SK-N-SH (cell line): Measurements from ENCODE around the gene LSM14B. TPM values are rescaled to one million over a fixed set of nuclear protein-coding genes. Genes with fewer than 3 reads are reported as not detected.
"Not testable (repeated sequence)": the region's sequence is repeated elsewhere in the genome, so short reads cannot be mapped to it uniquely, and the experiment has no call there.

Experiments
- CTCF ChIA-PET: fragments of 300-600, 350-600 bp; formaldehyde crosslinking; extraction: SDS; loops from one replicate; lab custom pipeline; 2021; lab: Yijun Ruan, JAX
- POLR2A ChIA-PET: fragments of 350-600 bp; sonication (Branson Sonifier 250); formaldehyde crosslinking; extraction: SDS; loops from one replicate; lab custom pipeline; 2020; ENCODE audit warnings: antibody characterized with exemption, inconsistent platforms; lab: Yijun Ruan, JAX
- DNase-seq: peaks from one replicate; pipeline ENCODE4 v3.0.0; 2012
- H2AFZ ChIP-seq: fragments of 200-600 bp; sonication (generic); 2 replicates; pipeline ENCODE4 v1.8.1; 2016; ENCODE audit warnings: antibody characterized with exemption, mild to moderate bottlenecking, low read depth
- H3F3A ChIP-seq: fragments of 200-600 bp; sonication (generic); replicated peaks from 2 replicates; pipeline ENCODE3; 2016; ENCODE audit warnings: antibody characterized with exemption, mild to moderate bottlenecking; ENCODE audit not compliant: insufficient read depth
- H3K27ac ChIP-seq, 2 experiments: fragments of 200-500 bp in 1 of 2; fragments of 200-600 bp in 1 of 2; sonication (Bioruptor generic) in 1 of 2; sonication (generic), shearing (Covaris generic) in 1 of 2; 2 replicates each; pipeline versions ENCODE4 v1.5.1 to v1.6.1; 2014 to 2016; ENCODE audit warnings: low read depth in 2 of 2, inconsistent platforms in 1 of 2, low read length in 1 of 2, mild to moderate bottlenecking in 1 of 2, mixed read lengths in 1 of 2
- H3K27me3 ChIP-seq: fragments of 200-600 bp; sonication (generic), shearing (Covaris generic); 2 replicates; pipeline ENCODE4 v1.6.1; 2016; ENCODE audit warnings: mixed run types; ENCODE audit not compliant: insufficient read depth
- H3K36me3 ChIP-seq, 2 experiments: fragments of 200-500 bp in 1 of 2; fragments of 200-600 bp in 1 of 2; sonication (Bioruptor generic) in 1 of 2; sonication (generic) in 1 of 2; replicated peaks in 1 of 2; 2 replicates each; pipeline versions ENCODE3 to v1.5.1; 2014 to 2016; ENCODE audit warnings: low read length in 1 of 2, mild to moderate bottlenecking in 1 of 2; ENCODE audit not compliant: insufficient read depth in 2 of 2, control insufficient read depth in 1 of 2
- H3K4me1 ChIP-seq, 2 experiments: fragments of 200-500 bp in 1 of 2; fragments of 200-600 bp in 1 of 2; sonication (Bioruptor generic) in 1 of 2; sonication (generic), shearing (Covaris generic) in 1 of 2; 2 replicates each; pipeline versions ENCODE4 v1.5.1 to v1.6.1; 2014 to 2016; ENCODE audit warnings: low read depth in 1 of 2, low read length in 1 of 2, mixed run types in 1 of 2; ENCODE audit not compliant: insufficient read depth in 2 of 2, control insufficient read depth in 1 of 2
- H3K4me2 ChIP-seq: fragments of 200-600 bp; sonication (generic), shearing (Covaris generic); 2 replicates; pipeline ENCODE4 v1.6.1; 2017; ENCODE audit warnings: mixed run types
- H3K4me3 ChIP-seq, 2 experiments: fragments of 200-500 bp in 1 of 2; fragments of 200-600 bp in 1 of 2; sonication (Bioruptor generic) in 1 of 2; sonication (generic), shearing (Covaris generic) in 1 of 2; 2 replicates each; pipeline versions ENCODE4 v1.5.1 to v1.8.1; 2014 to 2016; ENCODE audit warnings: low read depth in 2 of 2, inconsistent platforms in 1 of 2, low read length in 1 of 2, mild to moderate bottlenecking in 1 of 2, mixed read lengths in 1 of 2, moderate library complexity in 1 of 2
- H3K79me2 ChIP-seq: fragments of 200-600 bp; sonication (generic); 2 replicates; pipeline ENCODE4 v1.8.1; 2017; ENCODE audit warnings: mild to moderate bottlenecking; ENCODE audit not compliant: insufficient read depth
- H3K9ac ChIP-seq: fragments of 200-600 bp; sonication (generic); 2 replicates; pipeline ENCODE4 v1.6.1; 2017; ENCODE audit warnings: mixed run types
- H3K9me2 ChIP-seq: fragments of 200-600 bp; sonication (generic); 2 replicates; pipeline ENCODE4 v1.6.1; 2017; ENCODE audit warnings: mixed run types
- H3K9me3 ChIP-seq: fragments of 200-600 bp; sonication (generic); 2 replicates; pipeline ENCODE4 v1.6.1; 2017; ENCODE audit warnings: mixed run types, mild to moderate bottlenecking, moderate library complexity
- H4K20me1 ChIP-seq: fragments of 200-600 bp; sonication (generic); 2 replicates; pipeline ENCODE4 v1.6.1; 2017; ENCODE audit warnings: mild to moderate bottlenecking, mixed run types; ENCODE audit not compliant: insufficient read depth
- FOXJ3 ChIP-seq: sonication (generic); formaldehyde crosslinking; IDR thresholded peaks from 2 replicates; pipeline ENCODE4 v1.5.1; 2020; ENCODE audit warnings: mild to moderate bottlenecking, missing genetic modification reagents
- FOXM1 ChIP-seq: IDR thresholded peaks from 2 replicates; pipeline ENCODE4 v1.4.0; 2012; ENCODE audit warnings: low read depth, mild to moderate bottlenecking
- GABPA ChIP-seq: IDR thresholded peaks from 2 replicates; pipeline ENCODE4 v1.4.0; 2012; ENCODE audit warnings: low read depth, mild to moderate bottlenecking
- IRF3 ChIP-seq: fragments of 150-350 bp; IDR thresholded peaks from 2 replicates; pipeline ENCODE4 v1.6.1; 2016; ENCODE audit warnings: mild to moderate bottlenecking, low read depth, low read length
- MEF2A ChIP-seq: IDR thresholded peaks from 2 replicates; pipeline ENCODE4 v1.4.0; 2012; ENCODE audit warnings: low read depth, borderline replicate concordance
- NFIC ChIP-seq: IDR thresholded peaks from 2 replicates; pipeline ENCODE4 v1.4.0; 2012; ENCODE audit warnings: borderline replicate concordance
- NRF1 ChIP-seq: IDR thresholded peaks from 2 replicates; pipeline ENCODE4 v1.6.1; 2012; ENCODE audit warnings: low read depth, mild to moderate bottlenecking, low read length
- PBX3 ChIP-seq: IDR thresholded peaks from 2 replicates; pipeline ENCODE4; 2012
- RAD21 ChIP-seq: IDR thresholded peaks from 2 replicates; pipeline ENCODE4 v1.6.1; 2012; ENCODE audit warnings: mild to moderate bottlenecking, low read length
- RCOR1 ChIP-seq: fragments of 150-350 bp; IDR thresholded peaks from 2 replicates; pipeline ENCODE4 v1.6.1; 2017; ENCODE audit warnings: antibody characterized with exemption, low read length
- RFX5 ChIP-seq: IDR thresholded peaks from 2 replicates; pipeline ENCODE4 v1.6.1; 2012; ENCODE audit warnings: mild to moderate bottlenecking, improper control_type of control experiment, low read length
- RXRA ChIP-seq: IDR thresholded peaks from 2 replicates; pipeline ENCODE4 v1.4.0; 2012; ENCODE audit warnings: low read depth, mild to moderate bottlenecking, borderline replicate concordance
- SIN3A ChIP-seq: IDR thresholded peaks from 2 replicates; pipeline ENCODE4 v1.6.1; 2012; ENCODE audit warnings: low read depth, mild to moderate bottlenecking, low read length, moderate library complexity, borderline replicate concordance
- SMC3 ChIP-seq: IDR thresholded peaks from 2 replicates; pipeline ENCODE4 v1.6.1; 2012; ENCODE audit warnings: low read depth, low read length, improper control_type of control experiment
- TAF1 ChIP-seq: IDR thresholded peaks from 2 replicates; pipeline ENCODE4 v1.6.1; 2012; ENCODE audit warnings: low read depth, mild to moderate bottlenecking, low read length, moderate library complexity, borderline replicate concordance
- TEAD4 ChIP-seq: IDR thresholded peaks from 2 replicates; pipeline ENCODE4 v1.4.0; 2012; ENCODE audit warnings: mild to moderate bottlenecking, borderline replicate concordance; ENCODE audit not compliant: insufficient read depth
- YY1 ChIP-seq: IDR thresholded peaks from 2 replicates; pipeline ENCODE4 v1.4.0; 2012; ENCODE audit warnings: low read depth, mild to moderate bottlenecking
- ZBTB33 ChIP-seq: IDR thresholded peaks from 2 replicates; pipeline ENCODE4 v1.4.0; 2012; ENCODE audit warnings: low read depth, borderline replicate concordance
- WGBS: methylation state at CpG from one replicate; pipeline ENCODE4 v1.1.6; 2017; ENCODE audit warnings: low lambda C conversion rate; 5-methylcytosine and 5-hydroxymethylcytosine counted together
- polyA plus RNA-seq, 3 experiments: library from polyadenylated mRNA; depleted of rRNA; stranded (reverse); fragments of >200 nt; gene quantifications; 2 replicates each; pipeline ENCODE4 v1.2.3, GENCODE V29; 2012

Gene LSM14B
- polyA plus RNA-seq, 1 of the 3 experiments (the other 2 are of a cell fraction): 64.6 TPM

- H4K20me1 ChIP-seq, CTCF ChIA-PET, H3K27ac ChIP-seq, H3K9me3 ChIP-seq, H3K79me2 ChIP-seq, H3K9me2 ChIP-seq, H3K9ac ChIP-seq, H3K4me2 ChIP-seq, H3K36me3 ChIP-seq, H2AFZ ChIP-seq, H3K4me1 ChIP-seq, H3K4me3 ChIP-seq, POLR2A ChIA-PET, DNase-seq, H3K27me3 ChIP-seq, H3F3A ChIP-seq: not testable (repeated sequence)
- 59% methylated on average over 9 of the region's 9 CpGs for WGBS
Measured at GRCh38 chr20:62084224-62084623, 38.1 kb upstream of the LSM14B start.

GRCh38 chr20:62085206-62085605 is 37.1 kb upstream of the LSM14B start:
- POLR2A ChIA-PET: no interaction called here
- Histone ChIP-seq H3K36me3 (no peaks in the 10 kb centered on the region), H3F3A (no peaks in the 10 kb centered on the region), H3K9me3 (no peaks in the 10 kb centered on the region), H3K4me1 (no peaks in the 10 kb centered on the region), H3K9ac (no peak overlapping the region), H3K9me2 (no peaks in the 10 kb centered on the region), H2AFZ (no peak overlapping the region), H3K4me3 (no peak overlapping the region), H3K27ac (no peak overlapping the region), H4K20me1 (no peaks in the 10 kb centered on the region), H3K79me2 (no peaks in the 10 kb centered on the region), H3K27me3 (no peaks in the 10 kb centered on the region; the same call in 1 of the 2 replicates), H3K4me2 (no peak overlapping the region)
- DNase-seq: no peak
- CTCF ChIA-PET: no interaction called here
- TF ChIP-seq MEF2A (no peak), IRF3 (no peak), YY1 (no peak), FOXM1 (no peak), PBX3 (no peak), RFX5 (no peak), RAD21 (no peak), RXRA (no peak), SIN3A (no peak), NFIC (no peak), NRF1 (no peak), GABPA (no peak), RCOR1 (no peak), ZBTB33 (no peak), TAF1 (no peak), FOXJ3 (no peak), SMC3 (no peak), TEAD4 (no peak)
- 45% methylated on average over 8 of the region's 9 CpGs for WGBS
